Endothelial cell of hepatic sinusoid (primary cell): Measurements from ENCODE around the gene PKD1.

Experiments
- in situ Hi-C: cut with HindIII; loops from 2 replicates; pipeline ENCODE4 v1.10.0; 2017; ENCODE audit warnings: low sequenced_read_pairs

Gene PKD1

DNA sequence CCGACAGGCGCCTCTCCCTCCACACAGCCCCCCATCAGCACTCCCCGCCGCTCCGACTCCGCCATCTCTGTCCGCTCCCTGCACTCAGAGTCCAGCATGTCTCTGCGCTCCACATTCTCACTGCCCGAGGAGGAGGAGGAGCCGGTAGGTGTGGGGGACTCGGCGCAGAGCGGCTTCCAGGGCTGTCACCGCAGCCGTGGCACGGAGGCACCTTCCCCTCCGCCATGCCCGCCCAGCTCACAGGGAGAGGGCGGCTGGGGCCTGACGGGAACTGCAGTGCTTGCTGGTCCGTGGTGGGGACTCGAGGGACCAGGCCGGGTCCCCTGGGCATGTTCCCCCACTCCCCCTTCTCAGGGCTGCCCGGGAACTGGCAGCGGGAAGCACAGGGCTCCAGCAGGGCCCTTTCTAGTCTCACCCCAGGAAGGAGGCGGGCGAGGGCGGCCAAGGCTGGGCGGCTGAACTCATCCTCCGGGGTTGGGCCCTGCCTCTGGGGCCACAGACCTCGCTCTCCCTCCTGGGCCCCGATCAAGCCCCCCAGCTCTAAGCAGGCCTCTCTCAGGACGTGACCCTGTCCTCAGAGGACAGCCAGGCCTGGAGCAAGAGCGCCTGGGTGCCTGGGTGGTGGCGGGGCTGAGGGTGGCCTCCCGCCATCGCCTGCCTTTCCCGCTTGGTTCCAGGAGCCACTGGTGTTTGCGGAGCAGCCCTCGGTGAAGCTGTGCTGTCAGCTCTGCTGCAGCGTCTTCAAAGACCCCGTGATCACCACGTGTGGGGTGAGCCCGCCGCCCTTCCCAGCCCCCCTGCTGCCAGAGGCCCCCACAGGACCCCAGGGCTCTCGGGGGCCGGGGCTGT lies 35.1 kb upstream of the PKD1 start:
- in situ Hi-C loops, result loop anchor here (25.0 kb wide), 2 partner anchors 266 to 309 kb away; partner anchors contain the start of genes CCNF and MEIOB

- in situ Hi-C loops, result loop anchor here (25.0 kb wide), 2 partner anchors 267 to 308 kb away; partner anchors contain the start of genes CCNF and MEIOB
Observed at GRCh38 chr16:2170080-2170479, 34.4 kb upstream of the PKD1 start.

DNA sequence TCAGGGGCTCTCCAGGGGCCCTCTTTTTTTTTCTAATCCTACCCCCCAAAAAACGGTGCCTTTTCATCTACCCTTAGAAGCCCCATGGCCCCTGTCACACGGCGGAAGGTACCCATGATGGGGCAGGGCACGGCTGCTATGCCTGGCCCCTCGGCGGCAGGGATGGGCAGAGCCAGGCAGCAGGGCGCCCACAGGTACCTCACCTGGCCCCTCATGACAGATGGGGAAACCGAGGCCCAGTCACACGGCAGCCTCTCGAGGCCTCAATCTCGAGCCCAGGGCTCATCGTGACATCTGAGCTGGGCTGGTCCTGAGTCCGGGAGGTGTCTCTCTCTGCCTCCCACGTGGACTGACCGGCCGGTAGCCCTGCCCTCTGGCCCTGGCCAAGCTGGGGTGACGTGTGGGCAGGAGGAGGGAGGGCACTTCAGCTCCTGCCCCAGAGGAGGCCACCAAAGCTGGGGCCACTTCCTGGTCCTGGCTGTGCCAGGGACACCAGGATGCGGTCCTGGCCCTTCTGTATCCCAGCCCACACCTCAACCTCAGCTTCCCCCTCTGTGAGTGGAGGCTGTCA lies 31.5 kb upstream of the PKD1 start:
- in situ Hi-C loops, result loop anchor here (5.0 to 25.0 kb wide), 6 partner anchors 90 to 338 kb away; partner anchors contain the start of genes CCNF, MEIOB, NDUFB10 and RPL3L

GRCh38 chr16:2166263-2167067 lies 30.8 kb upstream of the PKD1 start:
- in situ Hi-C loops, result loop anchor here (5.0 to 25.0 kb wide), 6 partner anchors 89 to 338 kb away; partner anchors contain the start of genes CCNF, MEIOB, NDUFB10 and RPL3L

- in situ Hi-C loops, result loop anchor here (5.0 to 25.0 kb wide), 6 partner anchors 89 to 339 kb away; partner anchors contain the start of genes CCNF, MEIOB, NDUFB10 and RPL3L
Observed at GRCh38 chr16:2165861-2166260, 30.2 kb upstream of the PKD1 start.

DNA sequence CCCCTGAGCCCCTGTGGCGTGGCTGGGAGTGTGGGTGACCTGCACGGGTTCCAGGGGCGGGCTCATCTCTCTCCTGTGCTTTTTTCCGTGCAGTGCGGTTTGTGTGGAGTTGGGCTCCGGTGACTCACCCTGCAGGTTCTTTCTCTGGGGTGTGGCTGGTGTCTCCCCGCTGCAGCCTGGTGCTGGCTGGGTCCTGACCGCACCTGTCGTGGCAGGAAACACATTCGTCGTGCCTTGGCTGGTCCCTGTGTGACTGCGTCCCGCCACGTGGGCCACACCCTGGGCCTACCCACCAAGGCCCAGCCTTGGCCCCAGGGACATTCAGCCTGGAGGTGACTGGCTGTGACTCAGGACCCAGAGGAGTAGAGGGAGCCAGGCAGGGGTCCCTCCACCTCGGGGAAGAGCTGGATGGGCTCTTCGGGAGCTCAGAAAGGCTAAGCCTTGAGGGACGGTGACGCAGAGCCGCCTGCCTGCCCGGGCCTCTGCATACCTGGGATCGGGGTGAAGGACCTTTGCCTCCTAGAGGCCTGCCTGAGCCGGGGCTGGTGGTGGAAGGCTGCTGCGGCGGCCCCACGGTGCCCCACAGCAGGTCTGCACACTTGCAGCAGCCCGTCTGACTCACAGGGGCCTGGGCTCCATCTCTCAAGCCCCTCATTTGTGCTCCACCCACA lies 27.6 kb upstream of the PKD1 start:
- in situ Hi-C loops, result loop anchor here (10.0 to 25.0 kb wide), 4 partner anchors 209 to 341 kb away; partner anchors contain the start of genes CCNF, MEIOB, NDUFB10 and RPL3L

- in situ Hi-C loops, result loop anchor here (10.0 to 25.0 kb wide), 4 partner anchors 208 to 342 kb away; partner anchors contain the start of genes CCNF, MEIOB, NDUFB10 and RPL3L
Observed at GRCh38 chr16:2162676-2163118, 27.0 kb upstream of the PKD1 start.

GRCh38 chr16:2161911-2162310 lies 26.2 kb upstream of the PKD1 start:
- in situ Hi-C loops, result loop anchor here (10.0 to 25.0 kb wide), 4 partner anchors 207 to 343 kb away; partner anchors contain the start of genes CCNF, MEIOB, NDUFB10 and RPL3L

- in situ Hi-C loops, result loop anchor here (10.0 to 25.0 kb wide), 4 partner anchors 206 to 344 kb away; partner anchors contain the start of genes CCNF, MEIOB, NDUFB10 and RPL3L
Observed at GRCh38 chr16:2160915-2161551, 25.3 kb upstream of the PKD1 start.

DNA sequence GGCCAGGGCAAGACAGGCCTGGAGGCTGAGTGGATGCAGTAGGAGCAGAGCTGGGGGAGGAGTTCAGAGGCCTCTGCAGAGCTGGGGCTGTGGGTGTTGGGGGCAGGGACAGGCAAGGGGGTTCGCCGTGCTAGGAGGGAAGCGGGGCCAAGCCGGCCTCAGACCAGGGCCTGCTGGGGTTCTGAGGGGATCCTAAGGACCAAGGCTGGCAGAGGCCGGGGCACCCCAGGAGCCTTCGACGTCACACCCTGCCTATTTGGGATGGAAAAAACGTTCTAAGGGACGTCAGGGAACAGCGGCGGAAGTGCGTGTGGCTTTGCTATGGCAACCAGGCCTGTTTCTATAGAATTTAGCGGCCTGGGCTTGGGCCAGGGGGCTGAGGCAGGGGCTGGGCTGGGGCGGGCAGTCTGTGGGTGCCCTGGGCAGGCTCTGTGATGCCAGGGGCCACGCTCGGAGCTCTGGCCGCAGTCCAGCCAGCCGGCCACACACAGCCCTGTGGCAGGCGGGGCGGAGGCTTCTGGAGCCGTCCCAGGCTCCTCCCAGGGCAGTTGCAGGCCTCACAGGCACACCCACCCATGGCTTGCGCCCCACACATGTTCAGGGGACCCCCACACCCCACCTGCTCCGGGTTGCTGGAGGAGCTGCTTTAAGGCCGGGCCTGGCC lies 23.6 kb upstream of the PKD1 start:
- in situ Hi-C loops, result loop anchor here (25.0 kb wide), 2 partner anchors 278 to 297 kb away; partner anchors contain the start of genes CCNF and MEIOB

DNA sequence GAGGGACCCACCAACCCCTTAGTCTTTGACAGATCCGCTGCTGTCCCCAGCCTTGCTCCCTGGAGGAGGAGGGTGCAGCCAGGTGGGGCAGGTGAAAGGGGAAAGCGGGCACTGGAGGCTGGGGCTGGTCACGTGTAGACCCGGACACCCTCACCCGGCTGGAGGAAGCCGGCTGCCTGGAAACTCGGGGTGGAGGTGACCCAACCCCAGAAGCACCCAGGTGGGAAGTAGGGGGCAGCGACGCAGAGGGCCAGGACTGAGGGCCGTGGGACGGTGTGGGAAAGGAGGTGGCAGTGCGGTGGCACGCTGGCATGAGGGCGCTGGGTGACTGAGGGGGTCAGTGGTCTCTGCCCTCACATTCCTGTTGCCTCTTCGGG lies 22.6 kb upstream of the PKD1 start:
- in situ Hi-C loops, result loop anchor here (25.0 kb wide), 2 partner anchors 279 to 296 kb away; partner anchors contain the start of genes CCNF and MEIOB

DNA sequence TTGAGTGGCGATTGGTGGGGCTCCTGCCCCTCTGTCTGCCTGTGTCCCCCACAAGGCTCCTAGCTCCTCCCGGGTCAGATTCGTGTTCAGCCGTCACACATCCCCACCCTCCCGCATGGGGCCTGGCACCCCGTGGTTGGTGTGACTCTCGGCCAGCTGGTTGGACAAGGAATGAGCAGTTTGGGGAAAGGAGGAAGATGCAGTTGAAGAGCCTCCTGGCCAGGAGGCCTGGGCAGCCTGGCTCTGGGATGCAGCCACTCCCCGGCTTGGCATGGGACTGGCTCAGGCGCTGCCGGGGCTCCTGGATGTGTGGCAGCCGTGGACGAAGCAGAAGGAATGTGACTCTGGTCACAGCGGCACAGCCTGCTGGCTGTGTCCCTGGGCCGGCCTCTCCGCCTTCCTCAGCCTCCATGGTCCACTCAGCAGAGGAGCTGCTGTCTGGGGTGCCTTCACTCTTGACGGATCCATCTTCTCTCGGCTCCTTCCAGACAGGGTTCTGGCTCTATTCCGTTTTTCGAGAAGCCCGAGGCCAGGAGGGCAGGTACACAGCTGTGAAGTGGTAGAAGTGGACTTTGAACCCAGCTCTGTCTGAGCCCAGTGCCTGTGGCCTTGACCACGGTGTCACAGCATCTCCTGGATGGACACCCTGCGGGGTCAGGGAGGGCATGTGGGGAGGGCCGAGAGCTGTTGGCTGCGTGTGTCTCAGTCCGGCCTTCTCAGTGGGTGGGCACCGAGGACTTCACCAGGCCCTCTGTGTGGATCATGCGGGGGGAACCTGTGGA lies 22.0 kb upstream of the PKD1 start:
- in situ Hi-C loops, result loop anchor here (25.0 kb wide), 2 partner anchors 280 to 295 kb away; partner anchors contain the start of genes CCNF and MEIOB

- in situ Hi-C loops, result loop anchor here (25.0 kb wide), 2 partner anchors 280 to 295 kb away; partner anchors contain the start of genes CCNF and MEIOB
Observed at GRCh38 chr16:2156849-2157224, 21.1 kb upstream of the PKD1 start.

DNA sequence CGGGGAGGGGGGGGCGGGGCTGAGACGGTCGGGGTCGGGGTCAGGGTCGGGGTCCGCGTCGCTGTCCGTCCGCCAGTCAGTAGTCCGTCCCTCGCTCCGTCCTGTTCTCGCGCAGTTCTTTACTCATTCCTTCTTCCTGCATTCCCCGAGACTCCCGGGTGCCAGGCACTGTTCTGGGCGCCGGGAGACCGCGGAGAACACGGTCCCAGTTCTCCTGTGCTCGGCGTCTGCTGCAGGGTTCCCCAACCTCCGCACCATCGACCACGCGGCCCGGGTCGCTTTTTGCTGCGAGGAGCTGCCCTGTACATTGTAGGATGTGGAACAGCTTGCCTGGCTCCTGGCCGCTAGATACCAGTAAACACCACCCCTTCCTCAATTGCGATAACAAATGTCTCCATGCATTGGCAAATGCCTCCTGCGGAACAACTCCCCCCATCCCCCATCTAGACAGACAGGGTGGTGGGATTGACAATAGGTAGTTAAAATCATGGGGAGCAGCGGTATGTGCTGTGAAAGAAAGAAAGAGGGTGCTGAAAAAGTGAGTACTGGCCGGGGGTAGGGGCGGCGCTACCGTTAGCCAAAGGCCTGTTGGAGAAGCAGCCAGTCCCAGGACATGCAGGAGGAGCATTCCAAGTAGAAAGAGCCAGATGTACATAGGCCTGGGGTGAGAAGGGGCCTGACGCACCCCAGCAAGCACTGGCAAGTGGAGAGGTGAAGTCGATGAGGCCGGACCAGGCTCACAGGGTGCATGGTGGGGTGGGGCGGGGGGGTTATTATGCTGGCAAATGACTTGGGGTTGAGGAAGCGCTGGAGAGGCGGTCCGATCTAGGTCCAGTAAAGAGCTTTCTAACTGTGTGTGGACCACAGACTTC lies 20.5 kb upstream of the PKD1 start:
- in situ Hi-C loops, result loop anchor here (25.0 kb wide), 2 partner anchors 281 to 294 kb away; partner anchors contain the start of genes CCNF and MEIOB

DNA sequence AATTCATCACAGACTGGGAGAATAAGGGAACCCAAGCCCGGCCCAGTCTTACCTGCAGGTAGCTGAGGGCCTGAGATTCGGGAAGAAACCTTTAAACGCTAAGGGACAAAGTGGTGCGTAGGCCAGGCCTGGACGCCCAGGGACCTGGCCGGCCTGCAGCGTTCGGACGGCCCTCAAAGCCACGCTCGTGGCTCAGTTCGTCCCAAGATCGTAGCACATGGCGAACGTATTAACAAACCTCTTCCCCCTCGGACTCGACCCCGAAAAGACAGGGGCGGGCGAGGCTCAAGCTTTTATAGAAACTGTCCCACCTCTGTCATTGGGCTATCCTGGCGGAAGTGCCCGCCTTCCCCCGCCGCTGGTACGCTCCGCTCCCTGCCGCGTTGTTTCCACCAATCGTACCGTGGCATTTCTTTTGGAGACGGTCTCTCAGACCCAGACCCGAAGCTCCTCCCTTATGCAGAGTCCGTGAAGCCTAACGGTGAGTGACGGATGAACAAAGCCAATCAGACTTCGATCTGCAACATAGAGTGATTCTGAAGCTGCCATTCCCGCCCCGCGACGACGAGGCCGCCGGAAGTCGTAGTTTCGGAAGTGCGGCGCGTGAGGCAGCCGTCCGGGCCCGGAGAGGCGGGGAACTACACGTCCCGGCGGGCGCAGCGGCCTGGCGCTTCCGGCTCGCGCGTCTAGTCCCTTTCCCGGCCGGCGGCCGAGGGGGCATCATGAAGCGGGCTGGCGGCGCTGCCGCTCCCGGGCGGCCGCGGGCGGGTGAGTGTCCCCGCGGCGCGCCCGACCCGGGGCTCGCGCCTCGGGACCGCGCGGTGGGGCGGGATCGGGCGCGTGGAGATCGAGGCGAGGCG lies 19.6 kb upstream of the PKD1 start, which contains the start of gene TRAF7:
Gene TRAF7, plus strand, starts transcription at position 692 of the 860 bp plus-strand sequence. CDS start 8,139 bp downstream, outside the sequence.
- in situ Hi-C loops, result loop anchor here (25.0 kb wide), 2 partner anchors 282 to 293 kb away; partner anchors contain the start of genes CCNF and MEIOB
